GM19328 (cell line): ENCODE results near the gene ANGPTL4.
"Not testable (repeated sequence)": the region's sequence is repeated elsewhere in the genome, so short reads cannot be mapped to it uniquely, and the experiment has no call there.

Experiments used
- ATAC-seq: cut with Tn5 transposase; IDR thresholded peaks from one replicate; pipeline ENCODE4 v1.9.1; 2021; ENCODE audit warnings: mild to moderate bottlenecking, moderate library complexity; ENCODE audit not compliant: unreplicated experiment

Gene ANGPTL4

DNA sequence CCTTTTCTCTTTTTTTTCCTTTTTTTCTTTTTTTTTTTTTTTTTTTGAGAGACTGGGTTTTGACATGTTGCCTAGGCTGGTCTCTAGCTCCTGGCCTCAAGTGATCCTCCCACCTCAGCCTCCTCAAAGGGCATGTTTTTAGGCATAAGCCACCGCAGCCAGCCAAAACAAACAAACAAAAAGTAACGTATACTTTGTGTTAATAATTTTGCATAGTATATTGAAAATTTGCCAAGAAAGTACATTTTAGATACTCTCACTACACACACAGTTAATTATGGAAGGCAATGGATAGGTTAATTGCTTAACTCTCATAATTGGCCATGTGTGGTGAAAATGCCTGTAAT, 24.6 kb downstream of the ANGPTL4 start:
- no peak for ATAC-seq

DNA sequence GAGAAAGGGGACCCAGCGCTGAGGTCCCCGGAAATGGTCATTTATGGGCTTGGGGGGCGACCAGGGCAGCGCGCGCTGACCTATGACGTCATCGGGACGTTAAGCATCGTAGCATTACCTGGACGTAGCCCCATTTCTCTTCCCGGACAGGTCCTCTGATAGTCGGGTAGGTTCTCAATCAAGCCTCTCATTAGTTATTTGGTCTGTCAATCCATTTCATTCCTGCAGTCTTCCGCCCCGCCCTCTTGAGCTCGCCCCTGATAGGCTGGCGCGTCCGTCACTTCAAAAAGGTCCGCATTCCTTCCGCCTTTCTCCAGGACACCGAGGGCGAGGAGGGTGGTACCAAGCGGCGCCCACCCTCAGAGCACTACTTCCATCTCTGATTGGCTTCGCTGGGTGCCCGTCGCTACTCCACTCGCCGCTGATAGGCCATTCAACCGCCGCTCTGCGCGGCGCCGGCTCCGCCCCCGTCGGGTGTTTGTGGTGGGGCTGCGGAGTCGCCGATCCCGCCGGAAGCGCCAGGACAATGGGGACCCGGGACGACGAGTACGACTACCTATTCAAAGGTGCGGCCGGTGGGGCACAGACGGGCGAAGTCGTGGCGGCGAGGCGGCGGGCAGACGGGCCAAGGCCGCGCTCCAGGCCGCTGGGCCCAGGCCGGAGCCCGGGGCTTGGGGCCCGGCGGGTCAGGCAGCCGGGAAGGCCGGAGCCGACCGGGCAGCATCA, 26.1 kb downstream of the ANGPTL4 start, which contains the start of gene RAB11B:
TSS of gene RAB11B (plus strand) at position 470 of the 726 bp plus-strand sequence. CDS start at position 527, 57 bp downstream.
- peak; percentile 86 for ATAC-seq

DNA sequence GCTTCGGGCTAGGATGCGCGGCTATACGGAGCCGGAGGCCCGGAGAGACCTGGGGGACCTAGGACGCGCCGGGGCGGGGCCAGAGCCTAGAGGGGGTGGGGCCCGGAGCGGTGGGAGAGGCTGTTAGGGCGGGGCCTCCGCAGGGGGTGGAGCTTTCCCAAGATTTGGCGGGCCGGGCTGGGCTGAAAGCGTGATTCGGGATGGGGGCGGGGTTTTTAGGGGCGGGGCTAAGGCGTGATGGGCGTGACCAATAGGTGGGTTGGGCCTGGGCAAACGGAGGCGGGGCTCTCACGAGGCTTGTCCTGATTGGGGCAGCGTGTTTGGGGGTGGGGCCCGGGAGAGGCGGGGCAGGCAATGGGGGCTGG, 26.6 kb downstream of the ANGPTL4 start:
- ATAC-seq = peak; percentile 42

GRCh38 chr19:8391198-8392016, 27.5 kb downstream of the ANGPTL4 start:
- ATAC-seq = no peak

- no peak for ATAC-seq
These were observed 28.1 kb downstream of the ANGPTL4 start for GRCh38 chr19:8392017-8392591.

GRCh38 chr19:8393192-8393870, 29.4 kb downstream of the ANGPTL4 start:
- ATAC-seq = no peak

DNA sequence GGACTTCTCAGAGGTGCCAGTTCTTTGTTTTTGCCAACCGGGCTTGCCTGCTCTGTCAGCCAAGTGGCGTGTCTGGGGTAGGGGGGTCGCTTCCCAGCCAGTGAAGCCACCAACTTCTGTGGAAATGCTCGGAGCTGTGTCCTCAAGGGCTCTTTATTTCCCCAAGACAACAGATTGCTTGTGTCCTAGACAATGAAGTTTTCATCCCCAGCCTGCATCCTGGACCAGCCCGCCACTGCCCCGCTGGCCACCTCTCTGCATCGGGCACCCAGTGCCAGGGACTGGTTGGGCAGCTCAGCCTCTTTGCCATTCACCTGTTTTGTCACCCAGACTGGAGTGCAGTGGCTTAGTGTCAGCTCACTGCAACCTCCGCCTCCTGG, 29.9 kb downstream of the ANGPTL4 start:
- no peak for ATAC-seq

DNA sequence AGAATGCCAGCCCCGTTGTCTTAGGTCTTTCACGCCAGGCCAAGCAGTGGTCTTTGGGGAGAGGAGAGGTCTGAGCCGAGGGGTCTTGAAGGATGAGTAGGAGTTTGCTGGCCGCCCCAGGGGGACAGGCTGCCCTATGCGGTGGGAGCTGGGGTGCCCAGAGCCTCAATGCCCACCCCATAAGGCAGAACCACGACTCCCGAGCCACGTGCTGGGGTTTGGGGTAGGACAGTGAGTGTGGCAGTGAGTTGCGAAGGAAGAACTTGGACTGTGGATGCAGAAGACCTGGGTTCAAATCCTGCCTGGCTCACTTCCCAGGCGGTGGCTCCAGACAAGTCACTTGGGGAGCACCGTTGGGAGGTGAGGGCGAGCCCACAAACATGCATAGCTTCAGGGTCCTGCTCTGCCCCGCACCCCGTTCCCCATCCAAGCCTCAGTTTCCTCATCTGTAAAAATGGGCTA, 31.7 kb downstream of the ANGPTL4 start:
- no peak for ATAC-seq

DNA sequence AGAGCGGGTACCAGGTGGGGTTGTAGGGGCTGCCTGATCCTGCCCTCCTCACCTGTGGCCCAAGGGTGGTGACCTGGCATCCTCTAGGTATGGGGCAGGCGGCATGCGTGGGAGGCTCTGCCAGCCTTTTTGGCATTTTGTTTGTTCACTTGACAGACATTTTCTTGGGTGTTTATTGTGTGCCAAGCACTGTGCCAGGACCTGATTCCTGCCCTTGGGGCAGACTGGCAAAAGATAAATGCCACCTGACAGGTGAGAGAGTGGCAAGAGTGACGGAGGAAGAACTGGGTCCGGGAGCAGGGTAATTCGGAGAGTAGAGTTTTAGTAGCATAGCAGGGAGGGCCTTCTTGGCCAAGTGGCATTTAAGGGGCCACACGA, 32.2 kb downstream of the ANGPTL4 start:
- no peak for ATAC-seq

- no peak for ATAC-seq
These were observed 32.7 kb downstream of the ANGPTL4 start for GRCh38 chr19:8396563-8397203.

DNA sequence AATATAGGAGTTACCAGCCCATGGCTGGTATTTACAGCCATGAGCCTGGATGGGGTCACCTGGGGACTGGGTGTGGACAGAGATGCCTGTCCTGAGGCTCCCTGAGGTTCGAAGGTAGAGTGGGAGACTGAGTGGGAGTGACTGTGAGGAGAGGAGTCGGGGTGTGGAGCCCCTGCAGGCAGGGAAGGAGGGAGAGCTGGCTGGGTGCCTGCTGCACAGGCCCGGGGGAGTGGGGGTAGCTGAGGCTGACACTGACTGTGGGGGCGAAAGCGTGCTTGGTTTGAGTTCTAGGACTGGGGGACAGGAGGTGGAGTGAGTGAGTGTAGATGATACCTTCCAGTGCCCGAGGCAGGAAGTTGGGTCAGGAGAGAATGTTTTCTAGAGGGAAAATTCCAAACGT, 33.3 kb downstream of the ANGPTL4 start:
- no peak for ATAC-seq

DNA sequence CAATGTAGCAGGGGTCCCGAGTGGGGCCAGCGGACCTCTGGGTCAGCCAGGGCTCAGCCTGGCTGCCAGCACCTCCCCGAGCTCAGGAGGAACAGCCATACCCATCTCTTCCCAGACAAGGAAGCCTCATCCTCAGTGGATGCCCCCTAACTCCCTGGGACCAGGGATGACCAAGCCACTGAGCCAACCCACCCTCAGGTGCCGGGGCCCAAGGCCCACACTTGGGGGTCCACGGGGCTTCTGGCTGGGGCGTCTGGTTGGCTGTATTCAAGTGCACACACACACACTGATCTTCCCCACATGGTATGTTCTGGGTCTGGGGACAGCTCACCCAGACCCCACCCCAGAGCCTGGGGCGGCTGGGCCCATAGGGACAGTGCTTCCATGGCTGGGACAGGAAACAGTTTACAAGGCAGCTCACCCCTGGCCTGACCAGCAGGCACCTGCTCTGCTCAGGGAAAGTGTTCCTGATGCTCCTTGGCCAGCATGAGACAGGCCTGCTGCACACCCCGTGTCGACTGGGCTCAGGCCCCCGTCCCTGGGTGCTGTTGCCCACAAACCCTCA, 33.9 kb downstream of the ANGPTL4 start:
- ATAC-seq = no peak

GRCh38 chr19:8398311-8398771, 34.4 kb downstream of the ANGPTL4 start:
- ATAC-seq = no peak

DNA sequence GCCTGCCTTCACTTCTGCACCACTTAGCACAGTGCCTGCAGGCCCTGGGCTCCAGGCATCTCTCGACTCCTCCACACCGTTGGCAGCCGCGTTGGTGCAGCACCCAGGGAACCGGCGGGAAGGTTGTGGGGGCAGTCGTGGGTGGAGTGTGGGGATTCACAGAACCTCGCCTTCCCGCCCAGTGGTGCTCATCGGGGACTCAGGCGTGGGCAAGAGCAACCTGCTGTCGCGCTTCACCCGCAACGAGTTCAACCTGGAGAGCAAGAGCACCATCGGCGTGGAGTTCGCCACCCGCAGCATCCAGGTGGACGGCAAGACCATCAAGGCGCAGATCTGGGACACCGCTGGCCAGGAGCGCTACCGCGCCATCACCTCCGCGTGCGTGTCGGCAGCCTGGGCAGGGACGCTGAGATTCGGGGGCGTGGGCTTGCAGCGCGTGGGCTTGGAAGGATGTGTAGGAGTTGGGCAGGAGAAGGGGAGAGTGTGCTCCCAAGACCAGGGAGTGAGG, 35.8 kb downstream of the ANGPTL4 start:
- no peak for ATAC-seq

- no peak for ATAC-seq
These were observed 38.0 kb downstream of the ANGPTL4 start for GRCh38 chr19:8401981-8402411.

GRCh38 chr19:8403098-8403819, 39.3 kb downstream of the ANGPTL4 start:
- ATAC-seq = no peak

GRCh38 chr19:8403820-8404109, 39.8 kb downstream of the ANGPTL4 start:
- no peak for ATAC-seq

- no peak for ATAC-seq
These were observed 40.6 kb downstream of the ANGPTL4 start for GRCh38 chr19:8404391-8405151.

DNA sequence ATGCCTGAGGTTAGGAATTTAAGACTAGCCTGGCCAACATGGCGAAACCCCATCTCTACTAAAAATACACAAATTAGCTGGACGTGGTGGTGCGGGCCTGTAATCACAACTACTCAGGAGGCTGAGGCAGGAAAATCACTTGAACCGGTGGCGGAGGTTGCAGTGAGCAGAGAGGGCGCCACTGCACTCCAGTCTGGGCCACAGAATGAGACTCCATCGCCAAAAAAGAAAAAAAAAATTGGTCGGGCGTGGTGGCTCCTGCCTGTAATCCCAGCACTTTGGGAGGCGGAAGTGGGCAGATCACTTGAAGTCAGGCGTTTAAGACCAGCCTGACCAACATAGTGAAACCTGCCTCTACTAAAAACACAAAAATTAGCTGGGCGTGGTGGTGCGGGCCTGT, 46.8 kb downstream of the ANGPTL4 start:
- ATAC-seq = not testable (repeated sequence)
